SJCRH30 (cell line): Measurements from ENCODE around the gene P2RX3. TPM values are rescaled to one million over a fixed set of nuclear protein-coding genes. Genes with fewer than 3 reads are reported as not detected.
"Not testable (repeated sequence)": the region's sequence is repeated elsewhere in the genome, so short reads cannot be mapped to it uniquely, and the experiment has no call there.

Experiments used
- DNase-seq, 2 experiments: peaks; one replicate each; pipeline ENCODE4 v3.0.0-alpha.2; 2015 to 2020
- H3K27ac ChIP-seq: fragments of 250-450 bp; sonication (Bioruptor Pico); 2 replicates; pipeline ENCODE4 v1.5.1; 2020; ENCODE audit warnings: mild to moderate bottlenecking, moderate library complexity
- H3K27me3 ChIP-seq: fragments of 250-450 bp; sonication (Bioruptor Pico); 2 replicates; pipeline ENCODE4 v1.5.1; 2020; ENCODE audit warnings: mild to moderate bottlenecking, moderate library complexity
- H3K36me3 ChIP-seq: fragments of 250-450 bp; sonication (Bioruptor Pico); 2 replicates; pipeline ENCODE4 v1.5.1; 2020; ENCODE audit warnings: mild to moderate bottlenecking, moderate library complexity
- H3K4me1 ChIP-seq: fragments of 250-450 bp; sonication (Bioruptor Pico); 2 replicates; pipeline ENCODE4 v1.5.1; 2020; ENCODE audit warnings: mild to moderate bottlenecking, moderate library complexity
- H3K4me3 ChIP-seq: fragments of 250-450 bp; sonication (Bioruptor Pico); 2 replicates; pipeline ENCODE4 v1.5.1; 2020; ENCODE audit warnings: mild to moderate bottlenecking, moderate library complexity
- H3K9me3 ChIP-seq: fragments of 250-450 bp; sonication (Bioruptor Pico); replicated peaks from 2 replicates; pipeline ENCODE4 v1.5.1; 2020; ENCODE audit warnings: mild to moderate bottlenecking, moderate library complexity
- total RNA-seq: library from RNA; depleted of rRNA; stranded (reverse); fragments of >200 nt; shearing (Covaris generic); gene quantifications from 2 replicates; pipeline ENCODE4 v1.2.3, GENCODE V29; 2014

Gene P2RX3
- total RNA-seq, 1 experiment from 2014 or later, result not detected

- no peak overlapping the region for H3K4me3 ChIP-seq
- 0 out of 2 replicates have a peak, but pooled peaks cover 3% of the 10 kb centered on the region for H3K27me3 ChIP-seq
- H3K36me3 ChIP-seq, result no peaks in the 10 kb centered on the region
- peak overlapping the region; percentile 12; the same call in 1 of the 2 replicates for H3K27ac ChIP-seq
- H3K9me3 ChIP-seq, result no peaks in the 10 kb centered on the region
- peak; percentile 72 to 92 for DNase-seq
- H3K4me1 ChIP-seq, result peaks cover 17% of the 10 kb centered on the region
Observed at GRCh38 chr11:57359896-57360690, 21.9 kb downstream of the P2RX3 start.

DNA sequence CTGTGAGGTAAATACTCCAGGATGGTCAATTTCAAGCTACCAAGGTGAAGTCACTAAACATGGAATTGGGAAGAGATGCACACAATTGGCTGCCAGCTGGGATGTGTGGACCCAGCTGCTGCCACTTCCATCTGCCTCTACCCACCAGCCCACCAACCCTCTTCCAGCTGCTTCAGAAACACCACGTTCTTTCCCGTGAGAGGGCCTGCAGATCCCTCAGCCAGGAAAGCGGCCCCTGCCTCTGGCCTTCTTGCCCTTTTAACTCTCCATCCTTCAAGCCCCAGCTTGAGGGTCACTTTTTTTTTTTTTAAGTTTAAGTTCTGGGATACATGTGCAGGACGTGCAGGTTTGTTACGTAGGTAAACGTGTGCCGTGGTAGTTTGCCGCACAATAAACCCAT is 22.8 kb downstream of the P2RX3 start:
- DNase-seq, result peak in 1 of 2 experiments; percentile 26
- Histone ChIP-seq H3K27ac (no peak overlapping the region), H3K27me3 (0 out of 2 replicates have a peak, but pooled peaks cover 3% of the 10 kb centered on the region), H3K9me3 (no peaks in the 10 kb centered on the region), H3K4me3 (no peak overlapping the region), H3K36me3 (no peaks in the 10 kb centered on the region), H3K4me1 (peaks cover 17% of the 10 kb centered on the region)

DNA sequence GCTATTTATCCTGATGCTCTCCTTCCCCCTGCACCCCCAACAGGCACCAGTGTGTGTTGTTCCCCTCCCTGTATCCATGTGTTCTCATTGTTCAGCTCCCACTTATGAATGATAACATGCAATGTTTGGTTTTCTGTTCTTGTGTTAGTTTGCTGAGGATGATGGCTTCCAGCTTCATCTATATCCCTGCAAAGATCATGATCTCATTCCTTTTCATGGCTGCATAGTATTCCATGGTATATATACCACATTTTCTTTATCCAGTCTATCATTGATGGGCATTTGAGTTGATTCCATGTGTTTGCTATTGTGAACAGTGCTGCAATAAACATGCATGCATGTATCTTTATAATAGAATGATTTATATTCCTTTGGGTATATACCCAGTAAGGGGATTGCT is 23.3 kb downstream of the P2RX3 start:
- H3K27ac ChIP-seq, H3K27me3 ChIP-seq, H3K4me3 ChIP-seq, H3K9me3 ChIP-seq, H3K36me3 ChIP-seq, DNase-seq: not testable (repeated sequence)
- peaks cover 17% of the 10 kb centered on the region for H3K4me1 ChIP-seq

- 0 out of 2 replicates have a peak, but pooled peaks cover 3% of the 10 kb centered on the region for H3K27me3 ChIP-seq
- no peak overlapping the region for H3K4me3 ChIP-seq
- no peaks in the 10 kb centered on the region for H3K36me3 ChIP-seq
- peaks cover 17% of the 10 kb centered on the region for H3K4me1 ChIP-seq
- no peaks in the 10 kb centered on the region for H3K9me3 ChIP-seq
- no peak for DNase-seq
- H3K27ac ChIP-seq, result no peak overlapping the region
Observed at GRCh38 chr11:57361926-57362325, 23.8 kb downstream of the P2RX3 start.

DNA sequence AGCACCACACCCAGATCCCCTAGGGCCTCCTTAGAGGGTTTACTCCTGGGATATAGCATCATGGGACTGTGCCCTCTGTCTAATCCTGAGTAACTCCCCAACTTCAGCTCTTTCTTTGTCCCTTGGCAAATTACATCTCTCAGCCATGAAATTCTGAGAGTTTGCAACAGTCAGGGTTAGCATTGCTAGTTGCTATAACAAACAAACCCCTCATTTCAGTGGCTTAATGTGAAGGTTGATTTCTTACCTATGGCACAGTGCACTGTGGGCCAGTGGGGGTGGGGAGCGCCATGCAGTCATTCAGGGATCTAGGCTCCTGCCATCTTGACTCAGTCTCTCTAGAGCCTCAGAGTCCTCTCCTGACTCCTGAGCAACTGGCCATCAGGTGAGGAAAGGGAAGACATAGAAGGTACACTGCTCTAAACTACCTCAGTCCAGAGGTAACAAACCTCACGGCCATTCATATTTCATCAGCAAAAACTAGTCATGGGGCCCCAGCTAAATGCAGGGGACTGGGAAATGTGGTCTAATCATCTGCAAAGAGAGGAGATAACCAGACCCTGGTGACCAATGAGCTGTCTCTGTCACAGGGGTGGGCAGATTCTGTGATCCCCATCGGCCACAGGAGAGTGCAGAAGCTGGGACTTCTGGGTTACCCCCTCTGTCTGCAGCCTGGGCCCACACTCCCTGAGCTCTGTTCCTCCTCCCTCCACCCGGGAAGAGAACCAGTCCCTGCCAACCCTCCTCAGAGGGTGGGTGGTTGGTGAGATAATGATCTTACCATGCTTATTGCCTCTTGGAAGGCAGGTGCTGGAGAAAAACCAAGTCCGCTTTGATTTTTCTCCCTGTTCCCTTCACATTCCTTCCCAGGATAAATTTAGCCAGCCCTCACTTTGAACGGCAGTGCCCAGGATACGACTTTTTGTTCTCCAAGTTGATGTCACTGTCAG is 25.3 kb downstream of the P2RX3 start:
- DNase-seq, result no peak
- Histone ChIP-seq H3K4me3 (no peak overlapping the region), H3K27ac (no peak overlapping the region), H3K4me1 (peaks cover 13% of the 10 kb centered on the region), H3K36me3 (no peaks in the 10 kb centered on the region), H3K27me3 (0 out of 2 replicates have a peak, but pooled peaks cover 3% of the 10 kb centered on the region), H3K9me3 (no peaks in the 10 kb centered on the region)

DNA sequence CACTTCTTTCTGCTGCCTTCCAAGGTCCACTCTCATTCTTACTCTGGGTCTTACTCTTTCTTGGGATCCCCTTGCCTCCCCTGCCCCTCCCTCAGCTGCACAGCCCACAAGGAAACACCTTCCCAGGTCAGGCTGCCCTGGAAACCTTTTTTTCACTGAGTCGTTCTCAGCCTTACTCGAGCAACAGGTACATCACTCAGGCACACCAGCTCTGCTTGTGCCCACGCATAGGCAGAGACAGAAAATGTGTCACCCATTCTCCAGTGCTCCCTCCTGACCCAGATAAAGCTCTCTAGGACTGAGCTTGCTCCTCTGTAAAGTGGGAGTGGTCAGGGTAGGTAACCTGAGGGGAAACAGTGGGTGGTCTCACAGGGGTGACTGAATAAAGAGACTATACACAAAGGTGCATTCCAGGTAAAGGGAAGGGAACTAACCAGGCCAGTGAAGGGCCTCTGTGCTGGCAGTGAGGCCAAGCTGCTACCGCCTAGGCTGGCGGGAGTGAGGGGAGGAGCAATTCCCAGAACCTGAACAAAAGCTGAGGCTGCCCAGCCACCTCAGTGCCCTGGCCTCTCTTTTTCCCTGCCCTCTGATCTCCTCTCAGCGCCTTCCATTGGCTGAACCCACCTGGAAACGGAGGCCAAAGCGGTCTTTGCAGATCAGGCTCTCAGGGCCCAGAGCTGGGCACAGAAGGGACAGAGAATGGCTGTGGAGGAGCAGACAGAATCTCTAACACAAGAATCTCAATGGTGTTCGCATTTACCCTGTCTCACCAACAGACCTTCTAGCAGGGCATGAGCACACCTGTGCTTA is 26.9 kb downstream of the P2RX3 start:
- Histone ChIP-seq H3K9me3 (no peaks in the 10 kb centered on the region), H3K4me3 (no peak overlapping the region), H3K27me3 (0 out of 2 replicates have a peak, but pooled peaks cover 3% of the 10 kb centered on the region), H3K27ac (no peak overlapping the region), H3K36me3 (no peaks in the 10 kb centered on the region), H3K4me1 (peaks cover 5% of the 10 kb centered on the region)
- no peak for DNase-seq

GRCh38 chr11:57368106-57368844 is 30.1 kb downstream of the P2RX3 start:
- H3K9me3 ChIP-seq, result no peaks in the 10 kb centered on the region
- H3K4me3 ChIP-seq, result no peak overlapping the region
- H3K36me3 ChIP-seq, result no peaks in the 10 kb centered on the region
- no peaks in the 10 kb centered on the region for H3K4me1 ChIP-seq
- peaks cover 2% of the 10 kb centered on the region; the same call in 1 of the 2 replicates for H3K27me3 ChIP-seq
- H3K27ac ChIP-seq, result no peak overlapping the region
- no peak for DNase-seq

- DNase-seq, result no peak
Observed at GRCh38 chr11:57368845-57369232, 30.7 kb downstream of the P2RX3 start.

DNA sequence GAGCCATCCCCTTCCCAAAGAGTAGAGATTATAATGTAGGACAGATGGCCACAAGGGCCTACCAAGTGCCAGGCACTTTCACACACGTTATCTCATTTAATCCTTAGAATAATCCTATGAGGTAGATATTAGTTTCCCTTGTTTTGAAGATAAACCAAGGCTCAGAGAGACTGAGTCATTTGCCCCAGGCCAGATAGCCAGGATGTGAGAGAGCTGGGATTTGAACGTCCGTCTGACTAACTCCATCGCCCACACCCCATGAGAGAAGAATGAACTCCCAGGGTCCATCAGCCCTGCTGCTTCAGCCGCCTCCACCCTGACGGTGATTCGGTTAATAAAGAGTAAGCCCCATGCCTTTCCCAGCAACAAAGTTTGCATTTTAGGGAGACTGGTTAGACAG is 32.1 kb downstream of the P2RX3 start:
- Histone ChIP-seq H3K4me3 (no peak overlapping the region), H3K4me1 (no peaks in the 10 kb centered on the region), H3K27ac (no peak overlapping the region), H3K27me3 (peaks cover 3% of the 10 kb centered on the region; the same call in 1 of the 2 replicates), H3K9me3 (no peaks in the 10 kb centered on the region), H3K36me3 (no peaks in the 10 kb centered on the region)
- no peak for DNase-seq

More at GRCh38 chr11:57368845-57369232, 30.7 kb downstream of the P2RX3 start:
- Histone ChIP-seq H3K9me3 (no peaks in the 10 kb centered on the region), H3K4me3 (no peak overlapping the region), H3K36me3 (no peaks in the 10 kb centered on the region), H3K27ac (no peak overlapping the region), H3K4me1 (no peaks in the 10 kb centered on the region), H3K27me3 (peaks cover 3% of the 10 kb centered on the region; the same call in 1 of the 2 replicates)

DNA sequence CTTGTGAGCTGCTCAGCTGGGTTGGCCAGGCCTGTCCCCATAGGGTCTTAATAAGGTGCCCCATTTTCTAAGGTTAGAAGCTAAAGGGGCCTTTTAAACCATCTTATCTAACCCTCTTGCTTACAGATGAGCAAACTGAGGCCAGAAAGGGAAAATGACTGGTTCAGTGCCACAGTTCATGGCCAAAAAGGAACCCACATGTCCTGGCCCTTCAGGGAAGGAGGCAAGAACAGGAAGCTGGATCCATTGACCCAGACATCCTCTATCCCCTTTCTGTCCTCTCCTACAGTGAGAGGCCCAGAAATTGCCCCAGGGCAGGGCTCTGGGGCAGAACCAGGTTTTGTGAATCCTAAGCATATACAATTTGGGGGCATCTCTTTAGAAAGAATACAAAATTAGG is 32.8 kb downstream of the P2RX3 start:
- no peaks in the 10 kb centered on the region for H3K4me1 ChIP-seq
- H3K4me3 ChIP-seq, result no peak overlapping the region
- H3K9me3 ChIP-seq, result no peaks in the 10 kb centered on the region
- no peaks in the 10 kb centered on the region for H3K36me3 ChIP-seq
- H3K27ac ChIP-seq, result no peak overlapping the region
- DNase-seq, result no peak
- H3K27me3 ChIP-seq, result peaks cover 3% of the 10 kb centered on the region; the same call in 1 of the 2 replicates

DNA sequence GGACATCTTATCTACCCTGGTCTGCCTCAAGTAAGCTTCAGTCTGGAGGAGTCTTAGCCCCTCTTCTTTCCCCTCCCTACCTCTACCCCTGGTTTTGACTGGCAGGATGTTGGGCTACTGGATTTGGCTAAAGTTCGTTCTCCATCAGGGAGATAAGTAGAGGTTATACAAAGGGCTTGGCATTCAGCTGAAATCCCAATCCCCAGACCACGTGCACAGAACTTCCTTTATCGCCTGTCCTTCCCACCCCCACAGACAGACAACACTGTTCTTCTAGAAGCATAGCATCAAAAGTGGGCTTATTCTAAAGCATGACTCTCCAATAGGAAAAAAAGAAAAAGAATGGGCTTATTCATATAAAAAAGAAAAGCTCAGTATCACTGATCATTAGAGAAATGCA is 35.0 kb downstream of the P2RX3 start:
- H3K27me3 ChIP-seq, result peaks cover 3% of the 10 kb centered on the region; the same call in 1 of the 2 replicates
- no peaks in the 10 kb centered on the region for H3K9me3 ChIP-seq
- no peak overlapping the region for H3K4me3 ChIP-seq
- DNase-seq, result no peak
- no peak overlapping the region for H3K27ac ChIP-seq
- no peaks in the 10 kb centered on the region for H3K36me3 ChIP-seq
- H3K4me1 ChIP-seq, result no peaks in the 10 kb centered on the region

DNA sequence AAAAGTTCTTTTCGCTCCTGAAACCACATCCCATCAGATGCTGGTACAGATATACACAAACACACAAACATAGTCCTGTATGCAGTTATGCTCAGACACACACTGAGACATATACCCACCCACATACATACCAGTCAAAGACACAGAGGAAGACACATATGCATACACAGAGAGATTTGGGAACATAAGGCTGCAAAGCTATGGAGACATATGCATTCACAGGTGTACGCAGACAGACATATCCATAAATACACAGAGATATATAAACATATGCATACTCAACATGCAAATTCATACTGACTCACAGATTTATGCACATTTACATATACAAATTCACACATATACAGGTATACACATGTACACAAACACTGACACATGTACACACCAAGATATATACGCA is 36.8 kb downstream of the P2RX3 start:
- Histone ChIP-seq H3K36me3 (no peaks in the 10 kb centered on the region), H3K27me3 (peaks cover 3% of the 10 kb centered on the region; the same call in 1 of the 2 replicates), H3K9me3 (no peaks in the 10 kb centered on the region), H3K4me3 (no peak overlapping the region), H3K4me1 (no peaks in the 10 kb centered on the region), H3K27ac (no peak overlapping the region)
- no peak for DNase-seq

- H3K4me3 ChIP-seq, result no peak overlapping the region
- no peaks in the 10 kb centered on the region for H3K9me3 ChIP-seq
- H3K36me3 ChIP-seq, result no peaks in the 10 kb centered on the region
- DNase-seq, result no peak
- peaks cover 3% of the 10 kb centered on the region; the same call in 1 of the 2 replicates for H3K27me3 ChIP-seq
- H3K27ac ChIP-seq, result no peak overlapping the region
- no peaks in the 10 kb centered on the region for H3K4me1 ChIP-seq
Observed at GRCh38 chr11:57375490-57375889, 37.3 kb downstream of the P2RX3 start.
